IPS-15b (cell line): Measurements from ENCODE around the gene MEX3D.

Experiments used
- H3K27me3 ChIP-seq: one replicate; pipeline ENCODE4 v1.6.1; 2013; ENCODE audit warnings: low read length; ENCODE audit not compliant: control insufficient read depth, insufficient read depth
- H3K36me3 ChIP-seq: one replicate; pipeline ENCODE4 v1.6.1; 2013; ENCODE audit warnings: low read length; ENCODE audit not compliant: control insufficient read depth, insufficient read depth
- H3K4me1 ChIP-seq: one replicate; pipeline ENCODE4 v1.6.1; 2013; ENCODE audit warnings: mild to moderate bottlenecking, low read length; ENCODE audit not compliant: control insufficient read depth, insufficient read depth
- H3K4me3 ChIP-seq: one replicate; pipeline ENCODE4 v1.5.1; 2013; ENCODE audit warnings: low read depth, low read length
- H3K9ac ChIP-seq: one replicate; pipeline ENCODE4 v1.6.1; 2013; ENCODE audit warnings: low read depth, mild to moderate bottlenecking, low read length
- H3K9me3 ChIP-seq: one replicate; pipeline ENCODE4 v1.6.1; 2013; ENCODE audit warnings: mild to moderate bottlenecking, low read length; ENCODE audit not compliant: control insufficient read depth, insufficient read depth

Gene MEX3D

DNA sequence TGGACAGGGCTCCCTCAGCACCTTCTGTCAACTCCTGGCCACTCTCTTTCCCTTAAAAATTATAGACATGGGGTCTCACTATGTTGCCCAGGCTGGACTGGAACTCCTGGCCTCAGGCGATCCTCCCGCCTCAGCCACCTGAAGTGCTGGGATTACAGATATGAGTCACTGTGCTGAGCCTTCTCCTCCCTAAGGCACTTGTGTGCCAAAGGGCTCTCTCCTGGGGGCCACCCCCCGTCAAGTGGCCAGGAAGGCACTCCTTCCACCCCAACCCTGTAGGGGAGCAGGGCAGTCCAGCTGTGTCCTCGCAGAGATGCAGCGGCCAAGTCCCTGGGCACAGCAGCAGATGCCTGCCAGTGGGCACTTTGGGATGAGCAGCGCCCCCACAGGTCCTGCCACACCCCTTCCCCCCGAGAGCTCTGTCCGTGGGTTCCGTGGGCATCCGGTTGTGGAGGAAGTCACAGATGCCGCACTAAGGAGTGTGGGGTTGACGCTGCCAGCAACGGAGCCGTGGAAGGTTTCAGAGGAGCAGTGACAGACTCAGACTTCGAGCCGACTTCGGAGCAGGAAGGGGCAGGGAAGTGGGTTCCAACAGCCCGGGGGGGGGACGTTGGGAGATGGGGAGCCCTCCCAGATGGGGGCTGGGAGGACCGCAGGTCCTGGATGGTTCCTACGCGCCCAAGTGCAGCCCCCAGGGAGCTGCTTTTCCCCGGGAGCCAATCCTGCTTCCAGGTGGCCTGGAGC lies 40.4 kb upstream of the MEX3D start:
- Histone ChIP-seq H3K9ac (no peak overlapping the region), H3K27me3 (no peaks in the 10 kb centered on the region), H3K36me3 (peaks cover 32% of the 10 kb centered on the region), H3K4me3 (no peak overlapping the region), H3K4me1 (peaks cover 4% of the 10 kb centered on the region), H3K9me3 (no peaks in the 10 kb centered on the region)

DNA sequence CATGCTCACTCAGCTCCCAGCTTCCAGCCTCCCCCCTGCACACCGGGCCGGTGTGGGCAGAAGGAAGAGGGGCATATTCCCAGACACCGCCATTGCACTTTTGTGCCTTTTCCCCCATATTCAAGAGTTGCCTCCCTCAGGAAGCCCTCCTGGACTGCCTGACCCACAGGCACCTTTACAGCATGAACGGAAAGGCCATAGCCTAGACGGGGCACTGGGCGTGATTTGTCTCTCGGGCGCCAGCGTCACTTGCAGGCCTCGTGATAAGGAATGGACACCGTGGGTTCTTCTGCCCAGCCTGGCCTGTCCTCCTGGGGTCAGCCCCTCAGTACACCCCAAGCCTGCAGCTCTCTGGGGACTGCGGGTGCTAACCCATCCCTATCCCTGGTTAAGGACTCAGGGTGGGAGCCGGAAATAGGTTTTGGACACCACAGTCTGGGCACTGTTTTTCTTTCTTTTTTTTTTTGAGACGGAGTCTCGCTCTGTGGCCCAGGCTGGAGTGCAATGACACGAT lies 38.1 kb upstream of the MEX3D start:
- Histone ChIP-seq H3K4me3 (peak overlapping the region; percentile 84), H3K36me3 (peaks cover 12% of the 10 kb centered on the region), H3K27me3 (no peaks in the 10 kb centered on the region), H3K9me3 (no peaks in the 10 kb centered on the region), H3K4me1 (peaks cover 4% of the 10 kb centered on the region), H3K9ac (peak overlapping the region; percentile 57)

DNA sequence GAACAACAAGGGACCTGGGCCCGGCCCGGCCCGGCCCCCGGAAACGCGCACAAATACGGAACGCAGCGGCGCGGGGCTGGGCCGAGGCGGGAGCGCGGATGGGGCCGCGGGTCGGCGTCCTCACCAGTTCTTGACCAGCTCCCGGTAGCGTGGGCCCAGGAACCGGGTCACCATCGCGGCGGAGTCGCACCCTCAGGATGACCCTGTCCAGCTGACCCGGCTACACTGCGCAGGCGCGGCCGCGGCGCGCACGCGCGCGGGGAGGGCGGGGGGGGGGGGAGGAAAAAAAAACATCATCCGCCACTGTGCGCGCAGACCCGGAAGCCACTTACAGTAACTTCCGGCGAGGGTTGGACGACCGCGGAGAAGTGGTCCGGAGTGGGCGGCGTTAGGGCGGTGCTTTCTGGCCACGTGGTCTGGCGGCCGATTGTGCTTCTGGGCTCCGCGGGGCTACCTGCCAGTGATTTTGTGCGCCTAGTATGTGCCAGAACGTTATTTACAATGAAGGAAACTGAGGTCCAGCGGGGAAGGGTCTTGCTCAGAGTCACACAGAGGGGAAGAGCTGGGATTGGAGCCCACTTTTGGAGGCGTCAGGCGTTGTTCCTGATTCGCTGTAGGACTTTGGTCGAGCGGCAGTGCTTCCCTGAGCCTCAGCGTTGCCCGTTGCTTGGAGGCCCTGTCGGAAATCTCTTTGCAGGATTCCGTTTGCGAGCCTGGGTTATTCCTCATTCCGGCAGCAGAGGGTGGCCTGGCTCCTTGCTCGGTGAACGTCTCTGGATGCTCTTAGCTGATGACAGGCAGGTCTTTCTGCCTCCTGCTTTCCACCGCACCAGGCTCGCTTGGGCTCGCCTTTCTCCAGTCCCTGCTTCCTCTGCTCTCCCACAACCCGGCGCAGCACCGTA lies 37.4 kb upstream of the MEX3D start, which contains the start of gene UQCR11:
Gene UQCR11, minus strand, starts transcription at position 227 of the 902 bp plus-strand sequence. Its CDS starts 53 bp downstream, at position 174.
- Histone ChIP-seq H3K4me3 (peak within 1 kb of the TSS; percentile 84), H3K4me1 (peaks cover 4% of the 10 kb centered on the region), H3K36me3 (peaks cover 11% of the 10 kb centered on the region), H3K27me3 (no peaks in the 10 kb centered on the region), H3K9me3 (no peaks in the 10 kb centered on the region), H3K9ac (peak within 1 kb of the TSS; percentile 79)

DNA sequence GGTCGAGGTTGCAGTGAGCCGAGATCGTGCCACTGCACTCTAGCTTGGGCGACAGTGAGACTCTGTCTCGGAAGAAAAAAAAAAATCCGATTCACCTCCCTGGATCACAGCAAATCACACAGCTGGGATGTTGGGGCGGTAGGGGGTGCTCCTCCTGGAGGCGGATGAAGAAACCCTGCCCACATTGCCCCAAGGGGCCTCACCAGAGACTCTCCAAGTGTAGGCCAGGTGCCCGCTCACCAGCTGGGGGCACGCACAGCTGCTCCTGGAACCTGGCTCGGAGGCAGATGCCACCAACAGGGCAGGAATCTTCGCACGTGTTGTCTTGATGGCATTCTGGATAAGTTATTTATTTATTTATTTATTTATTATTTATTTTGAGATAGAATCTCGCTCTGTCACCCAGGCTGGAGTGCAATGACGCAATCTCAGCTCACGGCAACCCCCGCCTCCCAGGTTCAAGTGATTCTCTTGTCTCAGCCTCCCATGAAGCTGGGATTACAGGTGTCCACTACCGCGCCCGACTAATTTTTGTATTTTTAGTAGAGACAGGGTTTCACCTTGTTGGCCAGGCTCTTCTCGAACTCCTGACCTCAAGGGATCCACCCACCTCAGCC lies 34.1 kb upstream of the MEX3D start:
- no peak overlapping the region for H3K9ac ChIP-seq
- H3K4me1 ChIP-seq = peaks cover 4% of the 10 kb centered on the region
- H3K4me3 ChIP-seq = no peak overlapping the region
- H3K36me3 ChIP-seq = peaks cover 24% of the 10 kb centered on the region
- H3K9me3 ChIP-seq = no peaks in the 10 kb centered on the region
- no peaks in the 10 kb centered on the region for H3K27me3 ChIP-seq

DNA sequence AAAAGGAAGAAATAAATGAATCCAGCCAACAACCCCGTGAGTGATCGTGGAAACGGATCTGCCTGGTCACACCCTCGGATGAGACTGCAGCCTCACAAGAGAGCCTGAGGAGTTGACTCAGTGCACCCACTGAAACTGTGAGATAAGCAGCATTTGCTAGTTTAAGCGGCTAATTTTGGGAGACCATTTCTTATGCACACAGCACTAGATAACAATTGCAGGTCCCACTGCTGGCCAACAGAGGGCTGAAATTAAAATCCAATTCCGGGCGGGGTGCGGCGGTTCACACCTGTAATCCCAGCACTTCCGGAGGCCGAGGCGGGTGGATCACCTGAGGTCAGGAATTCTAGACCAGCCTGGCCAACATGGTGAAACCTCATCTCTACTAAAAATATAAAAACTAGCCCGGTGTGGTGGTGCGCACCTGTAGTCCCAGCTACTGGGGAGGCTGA lies 33.5 kb upstream of the MEX3D start:
- Histone ChIP-seq H3K4me3 (no peak overlapping the region), H3K27me3 (no peaks in the 10 kb centered on the region), H3K4me1 (peaks cover 4% of the 10 kb centered on the region), H3K9ac (no peak overlapping the region), H3K36me3 (peaks cover 29% of the 10 kb centered on the region), H3K9me3 (no peaks in the 10 kb centered on the region)

DNA sequence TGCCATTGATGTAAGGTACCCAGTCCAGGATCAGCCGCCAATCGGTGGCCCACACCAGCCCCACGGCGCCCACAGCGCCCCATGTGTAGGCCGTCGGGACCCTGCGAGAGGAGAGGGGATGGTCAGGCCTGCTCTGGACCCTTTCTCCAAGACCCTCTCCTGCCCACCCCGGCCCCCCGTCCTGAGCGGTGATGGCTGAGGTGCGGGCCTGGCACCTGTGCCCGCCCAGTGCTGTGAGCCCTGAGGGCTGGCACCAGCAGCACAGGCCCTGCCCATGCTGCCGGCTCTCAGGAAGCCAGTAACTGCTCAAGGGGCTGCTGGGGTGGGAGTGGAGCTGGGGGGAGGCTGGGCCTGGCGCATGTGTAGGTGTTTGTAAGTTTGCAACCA lies 31.3 kb upstream of the MEX3D start:
- Histone ChIP-seq H3K36me3 (peaks cover 32% of the 10 kb centered on the region), H3K9ac (no peak overlapping the region), H3K4me1 (no peaks in the 10 kb centered on the region)

DNA sequence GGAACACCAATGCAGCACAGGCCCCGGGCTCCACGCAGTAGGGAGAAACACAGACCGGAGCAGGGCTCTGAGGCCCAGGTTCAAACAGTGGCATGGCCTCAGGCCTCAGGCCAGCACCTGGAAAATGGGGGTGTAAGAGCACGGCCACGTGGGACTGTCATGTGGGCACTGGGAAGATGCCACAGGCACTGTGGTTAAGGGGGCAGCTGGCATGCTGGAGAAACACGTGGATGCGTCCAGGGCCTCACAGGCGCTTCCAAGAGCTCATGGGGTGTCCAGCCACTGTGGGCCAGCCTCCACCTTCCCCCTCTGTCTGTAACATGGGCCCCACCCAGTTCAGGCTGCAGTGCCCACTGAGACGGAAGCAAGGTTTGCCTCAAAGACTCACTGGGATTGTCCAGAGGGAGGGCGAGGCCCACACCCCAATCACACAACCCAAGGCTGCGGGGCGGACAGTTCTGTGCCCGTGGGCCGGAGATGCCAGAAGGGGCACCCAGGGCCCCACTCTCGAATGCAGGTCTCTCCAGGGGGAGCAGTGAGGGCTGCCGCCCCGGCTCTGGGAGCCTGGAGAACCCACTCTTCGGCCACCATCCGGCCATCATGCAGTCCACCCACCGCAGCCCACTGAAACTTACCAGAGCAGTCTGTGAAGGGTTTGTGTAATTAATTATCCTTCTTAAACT lies 30.8 kb upstream of the MEX3D start:
- Histone ChIP-seq H3K4me3 (no peak overlapping the region), H3K4me1 (no peaks in the 10 kb centered on the region), H3K36me3 (peaks cover 32% of the 10 kb centered on the region), H3K9me3 (no peaks in the 10 kb centered on the region), H3K9ac (no peak overlapping the region), H3K27me3 (no peaks in the 10 kb centered on the region)

More for the DNA sequence above, 31.3 kb upstream of the MEX3D start:
- Histone ChIP-seq H3K9me3 (no peaks in the 10 kb centered on the region), H3K4me3 (no peak overlapping the region), H3K27me3 (no peaks in the 10 kb centered on the region)

DNA sequence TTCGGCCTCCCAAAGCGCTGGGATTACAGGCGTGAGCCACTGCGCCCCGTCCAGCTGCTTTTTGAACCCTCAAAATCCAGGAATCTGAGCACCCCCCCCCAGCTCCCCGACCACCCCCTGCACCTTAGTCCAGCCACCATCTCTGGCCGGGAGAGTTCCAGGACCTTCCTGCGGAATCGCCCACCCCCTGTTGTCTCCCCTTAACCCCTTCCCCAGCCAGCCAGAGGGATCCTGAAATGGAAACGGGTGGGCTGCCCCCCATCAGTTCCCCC lies 25.3 kb upstream of the MEX3D start:
- no peaks in the 10 kb centered on the region for H3K27me3 ChIP-seq
- peak overlapping the region; percentile 65 for H3K9ac ChIP-seq
- peaks cover 4% of the 10 kb centered on the region for H3K4me1 ChIP-seq
- no peaks in the 10 kb centered on the region for H3K9me3 ChIP-seq
- peak overlapping the region; percentile 68 for H3K4me3 ChIP-seq
- H3K36me3 ChIP-seq = peaks cover 25% of the 10 kb centered on the region

DNA sequence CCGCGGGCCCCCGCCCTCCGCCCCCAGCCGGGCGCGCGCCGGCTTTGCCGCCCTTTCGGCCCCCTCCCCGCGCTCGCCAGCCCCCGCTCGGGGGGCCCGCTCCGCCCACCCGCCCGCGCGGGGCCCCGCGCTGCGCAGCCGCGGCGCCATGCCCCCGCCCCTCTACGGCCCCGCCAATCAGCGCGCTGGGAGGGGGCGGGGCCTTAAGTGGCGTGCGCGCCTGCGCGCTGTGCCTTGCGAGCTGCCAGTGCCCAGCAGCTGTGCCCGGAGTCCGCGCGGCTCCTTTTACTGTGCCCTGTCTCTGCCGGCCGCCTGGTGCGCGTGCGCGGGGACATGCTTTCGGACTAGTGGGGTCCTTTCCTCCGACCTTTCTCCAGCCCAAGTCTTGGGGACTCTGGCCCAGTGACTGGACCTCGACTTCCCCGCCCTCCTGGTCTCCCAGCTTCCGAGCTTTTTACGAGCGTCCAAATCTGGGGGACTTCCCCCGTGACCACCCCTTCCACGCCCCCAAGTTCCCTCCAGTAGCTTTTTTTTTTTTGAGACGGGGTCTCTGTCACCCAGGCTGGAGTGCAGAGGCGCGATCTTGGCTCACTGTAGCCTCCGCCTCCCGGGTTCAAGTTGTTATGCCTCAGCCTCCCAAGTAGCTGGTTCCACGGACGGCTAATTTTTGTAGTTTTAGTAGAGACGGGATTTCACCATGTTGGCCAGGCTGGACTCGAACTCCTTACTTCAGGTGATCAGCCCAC lies 24.8 kb upstream of the MEX3D start, which contains the start of gene MBD3:
Gene MBD3, minus strand, starts transcription at position 111 of the 746 bp plus-strand sequence. CDS start 234 bp downstream, outside the sequence.
- peaks cover 4% of the 10 kb centered on the region for H3K4me1 ChIP-seq
- no peaks in the 10 kb centered on the region for H3K27me3 ChIP-seq
- H3K9ac ChIP-seq = peak within 1 kb of the TSS; percentile 99
- H3K9me3 ChIP-seq = no peaks in the 10 kb centered on the region
- peaks cover 20% of the 10 kb centered on the region for H3K36me3 ChIP-seq
- peak within 1 kb of the TSS; percentile 88 for H3K4me3 ChIP-seq

DNA sequence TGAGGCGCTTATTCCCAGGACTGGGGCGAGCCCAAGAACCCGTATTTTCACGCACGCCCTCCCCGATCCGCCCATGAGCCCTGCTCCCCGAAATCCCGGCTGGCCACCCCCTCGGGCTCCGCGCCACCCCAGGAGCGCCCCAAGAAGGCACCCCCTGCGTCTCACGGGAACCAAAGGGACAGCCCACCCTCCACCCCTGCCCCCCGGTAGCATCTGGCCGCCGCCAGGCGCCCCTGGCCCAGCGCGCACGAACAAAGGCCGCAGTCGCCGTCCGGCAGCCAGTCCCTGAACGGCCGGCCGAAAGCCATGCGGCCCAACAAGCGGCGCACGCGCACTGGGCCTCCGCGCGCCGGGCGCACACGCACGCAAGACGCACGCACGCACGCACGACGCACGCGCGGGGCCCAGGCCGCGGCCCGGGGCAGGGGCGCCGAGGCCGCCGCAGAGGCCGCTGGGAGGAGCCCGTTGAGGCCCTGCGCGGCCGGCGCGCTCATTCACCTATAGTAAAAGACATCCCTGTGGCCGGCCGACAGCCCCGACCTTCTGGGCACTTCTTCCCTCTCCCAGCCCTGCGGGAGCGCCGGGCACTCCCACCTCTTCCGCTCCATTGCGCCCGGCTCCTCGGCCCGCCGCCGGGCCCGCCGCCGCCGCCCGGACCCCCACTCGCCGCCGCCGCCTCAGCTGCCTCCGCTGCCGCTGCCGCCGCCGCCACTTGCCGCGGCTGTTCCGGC lies 24.1 kb upstream of the MEX3D start:
- Histone ChIP-seq H3K4me3 (peak overlapping the region; percentile 88), H3K36me3 (peaks cover 13% of the 10 kb centered on the region), H3K9me3 (no peaks in the 10 kb centered on the region), H3K9ac (peak overlapping the region; percentile 99), H3K27me3 (no peaks in the 10 kb centered on the region), H3K4me1 (peaks cover 4% of the 10 kb centered on the region)
